ENCODE data around the gene TM4SF5. TPM values are rescaled to one million over a fixed set of nuclear protein-coding genes. Genes with fewer than 3 reads are reported as not detected.
A peak's percentile ranks its signal among the peaks of the same experiment; 100 is the strongest.

Gene TM4SF5
- total RNA-seq, 1 donor from 2014 or later, result not detected

DNA sequence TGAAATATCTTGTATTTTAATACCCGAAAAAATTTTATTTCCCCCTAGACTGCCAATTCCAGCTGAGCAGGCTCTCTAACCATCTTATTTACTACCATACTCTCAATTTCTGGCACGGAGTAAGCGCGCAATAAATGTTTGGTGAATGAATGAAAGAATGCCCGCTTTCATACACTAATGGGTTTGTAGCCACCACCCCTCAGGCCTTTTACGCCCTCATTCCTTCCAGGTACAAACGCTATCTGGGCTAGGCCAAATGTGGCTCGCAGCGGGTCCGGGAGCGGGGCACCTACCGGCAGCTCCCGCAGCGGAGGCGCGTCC is 34.7 kb downstream of the TM4SF5 start:
- Histone ChIP-seq H3K27me3 (ENCODE audit: control insufficient read depth in 3 of 3, insufficient read depth in 3 of 3, low read length in 3 of 3) (no peaks in the 10 kb centered on the region), H3K4me3 (ENCODE audit: low read length in 3 of 3) (peak overlapping the region; percentile 63 to 79 (median 72)), H3K36me3 (ENCODE audit: control insufficient read depth in 3 of 3, insufficient read depth in 3 of 3, low read length in 3 of 3) (peaks cover 6 to 7% (median 7%) of the 10 kb centered on the region in 3 donors), H3K4me1 (ENCODE audit: control insufficient read depth in 3 of 3, insufficient read depth in 3 of 3, low read length in 3 of 3) (peaks cover 12 to 17% (median 13%) of the 10 kb centered on the region in 3 donors), H3K9me3 (ENCODE audit: control insufficient read depth in 3 of 3, low read length in 3 of 3) (no peaks in the 10 kb centered on the region), H3K9ac (ENCODE audit: low read depth in 1 of 3, low read length in 3 of 3) (peak overlapping the region; percentile 59 to 77 (median 71)), H3K27ac (ENCODE audit: low read depth, low read length) (no peak overlapping the region)

DNA sequence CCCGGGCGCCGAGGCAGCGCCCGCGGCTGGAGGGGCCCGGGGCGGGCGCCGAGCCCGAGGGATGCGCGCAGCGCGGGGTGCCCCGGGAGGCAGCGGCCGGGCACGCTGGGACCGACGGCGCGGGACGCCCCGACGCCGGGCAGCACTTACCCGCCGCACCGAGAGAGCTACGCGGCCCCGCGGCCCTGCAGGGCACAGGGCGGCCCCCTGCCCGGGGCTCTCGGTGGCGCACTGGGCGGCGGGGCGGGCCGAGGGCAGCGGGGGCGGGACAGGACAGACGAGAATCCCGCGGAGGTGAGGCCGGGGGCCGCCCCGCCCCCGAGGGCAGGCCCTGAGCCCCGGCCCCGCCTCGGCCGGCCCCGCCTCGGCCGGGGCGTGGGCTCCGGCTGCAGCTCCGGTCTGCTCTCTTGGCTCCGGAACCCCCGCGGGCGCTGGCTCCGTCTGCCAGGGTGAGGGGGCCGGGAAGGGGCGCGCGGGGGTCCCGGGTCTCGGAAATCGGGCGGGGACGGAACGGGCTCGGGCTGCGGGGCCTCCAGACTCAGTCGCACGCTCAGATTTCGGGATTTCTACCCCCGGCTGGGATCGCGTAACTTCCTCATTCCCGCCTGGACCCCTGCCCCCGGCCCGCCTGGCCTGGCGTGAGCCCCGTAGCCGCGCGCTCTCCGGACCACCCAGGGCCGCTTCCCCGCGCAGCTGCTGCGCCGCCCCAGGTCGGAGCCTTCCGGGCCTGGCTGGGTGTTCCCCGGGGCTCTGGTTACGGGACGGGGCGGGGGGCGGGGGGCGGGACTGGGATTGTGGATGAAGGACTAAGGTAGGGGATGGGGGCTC is 35.3 kb downstream of the TM4SF5 start, which contains the start of gene PLD2:
PLD2 (plus strand) TSS at position 376 of the 828 bp plus-strand sequence. CDS start 621 bp downstream, outside the sequence.
- no peak within 1 kb of the TSS for H3K27ac ChIP-seq (ENCODE audit: low read depth, low read length)

DNA sequence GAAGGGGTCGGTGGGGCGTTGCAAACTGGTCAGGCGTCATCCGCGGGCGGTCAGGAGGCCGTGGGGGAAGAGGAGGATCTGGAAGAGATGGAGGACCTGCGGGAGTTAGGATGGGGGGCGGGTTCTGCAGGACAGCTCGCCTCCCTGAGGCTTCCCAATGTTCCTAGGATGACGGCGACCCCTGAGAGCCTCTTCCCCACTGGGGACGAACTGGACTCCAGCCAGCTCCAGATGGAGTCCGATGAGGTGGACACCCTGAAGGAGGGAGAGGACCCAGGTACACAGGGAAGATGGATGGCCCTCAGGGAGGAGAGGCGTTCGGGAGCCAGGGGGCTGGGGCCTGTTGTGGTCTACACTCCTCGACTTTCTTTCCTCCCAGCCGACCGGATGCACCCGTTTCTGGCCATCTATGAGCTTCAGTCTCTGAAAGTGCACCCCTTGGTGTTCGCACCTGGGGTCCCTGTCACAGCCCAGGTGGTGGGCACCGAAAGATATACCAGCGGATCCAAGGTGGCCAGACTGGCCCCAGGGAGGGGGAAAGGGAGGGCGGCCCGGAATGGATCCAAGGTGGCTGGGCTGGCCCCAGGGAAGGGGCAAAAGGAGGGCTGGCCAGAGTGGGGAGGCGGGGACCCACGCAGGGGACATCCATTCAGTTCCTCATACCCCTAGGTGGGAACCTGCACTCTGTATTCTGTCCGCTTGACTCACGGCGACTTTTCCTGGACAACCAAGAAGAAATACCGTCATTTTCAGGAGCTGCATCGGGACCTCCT is 36.1 kb downstream of the TM4SF5 start:
- peaks cover 6 to 7% (median 7%) of the 10 kb centered on the region in 3 donors for H3K36me3 ChIP-seq (ENCODE audit: control insufficient read depth in 3 of 3, insufficient read depth in 3 of 3, low read length in 3 of 3)
- peak overlapping the region in 2 of 3 donors; percentile 42 to 50 for H3K9ac ChIP-seq (ENCODE audit: low read depth in 1 of 3, low read length in 3 of 3)
- no peak overlapping the region for H3K27ac ChIP-seq (ENCODE audit: low read depth, low read length)
- peaks cover 12 to 21% (median 16%) of the 10 kb centered on the region in 3 donors for H3K4me1 ChIP-seq (ENCODE audit: control insufficient read depth in 3 of 3, insufficient read depth in 3 of 3, low read length in 3 of 3)
- no peaks in the 10 kb centered on the region for H3K9me3 ChIP-seq (ENCODE audit: control insufficient read depth in 3 of 3, low read length in 3 of 3)
- peak overlapping the region; percentile 69 to 76 (median 71) for H3K4me3 ChIP-seq (ENCODE audit: low read length in 3 of 3)
- H3K27me3 ChIP-seq (ENCODE audit: control insufficient read depth in 3 of 3, insufficient read depth in 3 of 3, low read length in 3 of 3), result no peaks in the 10 kb centered on the region

More for the DNA sequence above, 35.3 kb downstream of the TM4SF5 start, which contains the start of gene PLD2:
- Histone ChIP-seq H3K9ac (ENCODE audit: low read depth in 1 of 3, low read length in 3 of 3) (peak within 1 kb of the TSS; percentile 59 to 77 (median 71)), H3K4me3 (ENCODE audit: low read length in 3 of 3) (peak within 1 kb of the TSS; percentile 71 to 79 (median 76)), H3K4me1 (ENCODE audit: control insufficient read depth in 3 of 3, insufficient read depth in 3 of 3, low read length in 3 of 3) (peaks cover 12 to 17% (median 13%) of the 10 kb centered on the region in 3 donors), H3K27me3 (ENCODE audit: control insufficient read depth in 3 of 3, insufficient read depth in 3 of 3, low read length in 3 of 3) (no peaks in the 10 kb centered on the region), H3K9me3 (ENCODE audit: control insufficient read depth in 3 of 3, low read length in 3 of 3) (no peaks in the 10 kb centered on the region), H3K36me3 (ENCODE audit: control insufficient read depth in 3 of 3, insufficient read depth in 3 of 3, low read length in 3 of 3) (peaks cover 6 to 7% (median 7%) of the 10 kb centered on the region in 3 donors)

DNA sequence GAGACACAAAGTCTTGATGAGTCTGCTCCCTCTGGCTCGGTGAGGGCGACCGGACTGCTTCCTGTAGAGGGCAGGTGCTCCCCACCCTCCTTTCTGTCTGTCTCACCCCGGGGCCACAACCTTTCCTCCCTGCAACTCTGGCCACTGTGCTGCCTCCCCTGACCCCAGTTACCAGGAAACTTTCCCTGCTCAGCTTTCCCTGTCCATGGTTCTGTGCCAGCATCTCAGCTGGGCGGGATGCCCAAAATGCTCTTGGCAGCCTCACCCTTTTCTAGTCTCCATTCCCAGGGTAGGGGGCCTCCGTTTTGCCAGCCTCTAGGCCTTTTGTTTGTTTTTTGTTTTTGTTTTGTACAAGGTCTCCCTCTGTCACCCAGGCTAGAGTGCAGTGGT is 36.7 kb downstream of the TM4SF5 start:
- H3K27me3 ChIP-seq (ENCODE audit: control insufficient read depth in 3 of 3, insufficient read depth in 3 of 3, low read length in 3 of 3), result no peaks in the 10 kb centered on the region
- H3K36me3 ChIP-seq (ENCODE audit: control insufficient read depth in 3 of 3, insufficient read depth in 3 of 3, low read length in 3 of 3), result peaks cover 6 to 7% (median 7%) of the 10 kb centered on the region in 3 donors
- H3K27ac ChIP-seq (ENCODE audit: low read depth, low read length), result no peak overlapping the region
- H3K4me1 ChIP-seq (ENCODE audit: control insufficient read depth in 3 of 3, insufficient read depth in 3 of 3, low read length in 3 of 3), result peaks cover 12 to 21% (median 20%) of the 10 kb centered on the region in 3 donors
- peak overlapping the region in 1 of 3 donors; percentile 50 for H3K9ac ChIP-seq (ENCODE audit: low read depth in 1 of 3, low read length in 3 of 3)
- H3K4me3 ChIP-seq (ENCODE audit: low read length in 3 of 3), result peak overlapping the region; percentile 31 to 76 (median 71)
- H3K9me3 ChIP-seq (ENCODE audit: control insufficient read depth in 3 of 3, low read length in 3 of 3), result no peaks in the 10 kb centered on the region

DNA sequence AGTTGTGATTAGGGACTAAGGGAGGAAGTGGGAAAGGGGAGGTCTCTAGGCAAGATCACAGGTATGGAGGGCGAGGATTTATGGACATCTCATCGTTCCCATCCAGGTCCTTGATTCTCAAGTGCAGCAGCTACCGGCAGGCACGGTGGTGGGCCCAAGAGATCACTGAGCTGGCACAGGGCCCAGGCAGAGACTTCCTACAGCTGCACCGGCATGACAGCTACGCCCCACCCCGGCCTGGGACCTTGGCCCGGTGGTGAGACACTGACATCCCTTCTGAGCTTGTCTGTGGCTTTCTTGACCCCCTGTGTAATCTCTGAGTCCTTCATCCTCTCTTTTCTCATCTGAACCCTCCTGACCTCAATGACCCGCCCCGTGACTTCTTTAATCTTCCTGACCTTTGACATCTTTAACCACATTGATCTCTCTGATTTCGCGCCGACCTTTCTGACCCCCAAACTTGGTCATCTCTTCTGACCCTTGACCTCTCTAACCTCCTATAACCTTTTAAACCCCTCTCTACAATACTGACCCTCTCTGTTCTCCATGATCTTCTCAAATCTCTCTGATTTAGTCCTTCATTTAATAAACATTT is 39.1 kb downstream of the TM4SF5 start:
- Histone ChIP-seq H3K4me3 (ENCODE audit: low read length in 3 of 3) (no peak overlapping the region), H3K4me1 (ENCODE audit: control insufficient read depth in 3 of 3, insufficient read depth in 3 of 3, low read length in 3 of 3) (peaks cover 12 to 21% (median 20%) of the 10 kb centered on the region in 3 donors), H3K27ac (ENCODE audit: low read depth, low read length) (no peak overlapping the region)

DNA sequence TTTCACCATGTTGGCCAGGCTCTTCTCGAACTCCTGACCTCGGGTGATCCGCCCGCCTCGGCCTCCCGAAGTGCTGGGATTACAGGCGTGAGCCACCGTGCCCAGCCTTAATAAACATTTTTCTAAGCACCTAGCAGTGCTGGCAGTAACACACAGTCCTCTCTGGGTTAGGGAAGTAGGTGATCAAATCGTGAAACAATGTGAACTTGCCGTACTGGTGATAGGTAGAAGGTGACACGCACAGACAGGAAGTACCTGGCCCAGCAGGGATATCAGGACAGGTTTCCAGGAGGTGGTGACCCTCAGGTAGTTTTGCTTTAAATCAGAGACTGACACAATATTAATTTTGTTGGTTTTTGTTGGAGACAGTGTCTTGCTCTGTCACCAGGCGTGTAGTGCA is 39.8 kb downstream of the TM4SF5 start:
- Histone ChIP-seq H3K36me3 (ENCODE audit: control insufficient read depth in 3 of 3, insufficient read depth in 3 of 3, low read length in 3 of 3) (peaks cover 17 to 22% (median 17%) of the 10 kb centered on the region in 3 donors), H3K4me1 (ENCODE audit: control insufficient read depth in 3 of 3, insufficient read depth in 3 of 3, low read length in 3 of 3) (peaks cover 12 to 18% (median 17%) of the 10 kb centered on the region in 3 donors)

More for the DNA sequence above, 39.1 kb downstream of the TM4SF5 start:
- Histone ChIP-seq H3K9me3 (ENCODE audit: control insufficient read depth in 3 of 3, low read length in 3 of 3) (no peaks in the 10 kb centered on the region), H3K9ac (ENCODE audit: low read depth in 1 of 3, low read length in 3 of 3) (no peak overlapping the region), H3K27me3 (ENCODE audit: control insufficient read depth in 3 of 3, insufficient read depth in 3 of 3, low read length in 3 of 3) (no peaks in the 10 kb centered on the region), H3K36me3 (ENCODE audit: control insufficient read depth in 3 of 3, insufficient read depth in 3 of 3, low read length in 3 of 3) (peaks cover 15 to 18% (median 16%) of the 10 kb centered on the region in 3 donors)

DNA sequence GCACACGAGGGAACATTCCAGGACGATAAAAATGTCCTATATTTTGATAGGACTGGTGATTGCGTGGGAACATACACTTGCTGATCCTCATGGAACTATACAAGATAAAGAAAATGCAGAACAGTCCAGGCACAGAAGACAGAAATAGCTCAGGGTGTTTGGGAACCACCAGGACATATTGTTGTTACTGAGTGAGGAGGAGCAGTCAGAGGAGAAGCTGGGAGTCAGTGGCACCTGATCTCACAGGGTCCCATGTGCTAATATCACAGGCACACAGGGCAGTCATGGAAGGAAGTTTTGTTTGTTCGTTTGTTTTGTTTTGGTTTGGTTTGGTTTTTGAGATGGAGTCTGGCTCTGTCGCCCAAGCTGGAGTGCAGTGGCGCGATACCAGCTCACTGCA is 41.0 kb downstream of the TM4SF5 start:
- Histone ChIP-seq H3K4me1 (ENCODE audit: control insufficient read depth in 3 of 3, insufficient read depth in 3 of 3, low read length in 3 of 3) (peaks cover 10 to 15% (median 14%) of the 10 kb centered on the region in 3 donors), H3K36me3 (ENCODE audit: control insufficient read depth in 3 of 3, insufficient read depth in 3 of 3, low read length in 3 of 3) (peaks cover 21 to 28% (median 21%) of the 10 kb centered on the region in 3 donors), H3K27me3 (ENCODE audit: control insufficient read depth in 3 of 3, insufficient read depth in 3 of 3, low read length in 3 of 3) (no peaks in the 10 kb centered on the region), H3K9ac (ENCODE audit: low read depth in 1 of 3, low read length in 3 of 3) (peak overlapping the region in 1 of 3 donors; percentile 1), H3K27ac (ENCODE audit: low read depth, low read length) (no peak overlapping the region), H3K4me3 (ENCODE audit: low read length in 3 of 3) (no peak overlapping the region), H3K9me3 (ENCODE audit: control insufficient read depth in 3 of 3, low read length in 3 of 3) (no peaks in the 10 kb centered on the region)

More for the DNA sequence above, 39.8 kb downstream of the TM4SF5 start:
- Histone ChIP-seq H3K27me3 (ENCODE audit: control insufficient read depth in 3 of 3, insufficient read depth in 3 of 3, low read length in 3 of 3) (no peaks in the 10 kb centered on the region), H3K4me3 (ENCODE audit: low read length in 3 of 3) (no peak overlapping the region), H3K9me3 (ENCODE audit: control insufficient read depth in 3 of 3, low read length in 3 of 3) (no peaks in the 10 kb centered on the region), H3K27ac (ENCODE audit: low read depth, low read length) (no peak overlapping the region), H3K9ac (ENCODE audit: low read depth in 1 of 3, low read length in 3 of 3) (no peak overlapping the region)

DNA sequence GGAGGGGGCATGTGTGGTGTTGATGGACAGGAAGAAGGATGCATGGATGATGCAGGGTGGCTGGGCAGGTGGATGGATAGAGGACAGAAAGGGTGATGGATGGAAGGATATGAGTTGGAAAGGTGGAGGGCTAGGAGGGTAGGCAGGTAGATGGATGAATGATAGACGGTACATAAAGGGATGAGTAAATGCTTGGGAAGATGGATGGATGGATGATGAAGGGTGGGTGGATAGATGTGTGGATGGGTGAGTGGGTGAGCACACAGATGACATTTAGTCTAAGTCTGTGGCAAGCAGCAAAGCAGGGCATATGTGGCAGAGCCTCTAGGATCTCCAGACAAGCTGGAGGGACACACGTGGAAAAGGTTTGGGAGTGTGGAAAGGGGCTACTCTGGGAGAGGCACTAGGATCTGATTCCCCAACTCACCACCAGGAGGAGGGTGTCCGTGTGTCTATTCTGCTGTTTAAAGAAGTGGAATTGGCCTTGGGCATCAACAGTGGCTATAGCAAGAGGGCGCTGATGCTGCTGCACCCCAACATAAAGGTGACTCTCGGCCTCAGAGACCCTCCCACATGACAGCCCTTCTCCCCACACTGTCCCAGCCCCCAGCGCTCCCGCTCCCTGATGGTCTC is 43.5 kb downstream of the TM4SF5 start:
- Histone ChIP-seq H3K4me1 (ENCODE audit: control insufficient read depth in 3 of 3, insufficient read depth in 3 of 3, low read length in 3 of 3) (peaks cover 0 to 6% (median 4%) of the 10 kb centered on the region in 3 donors), H3K4me3 (ENCODE audit: low read length in 3 of 3) (no peak overlapping the region), H3K36me3 (ENCODE audit: control insufficient read depth in 3 of 3, insufficient read depth in 3 of 3, low read length in 3 of 3) (peaks cover 16 to 33% (median 16%) of the 10 kb centered on the region in 3 donors), H3K9me3 (ENCODE audit: control insufficient read depth in 3 of 3, low read length in 3 of 3) (no peaks in the 10 kb centered on the region), H3K9ac (ENCODE audit: low read depth in 1 of 3, low read length in 3 of 3) (no peak overlapping the region), H3K27me3 (ENCODE audit: control insufficient read depth in 3 of 3, insufficient read depth in 3 of 3, low read length in 3 of 3) (no peaks in the 10 kb centered on the region), H3K27ac (ENCODE audit: low read depth, low read length) (no peak overlapping the region)

DNA sequence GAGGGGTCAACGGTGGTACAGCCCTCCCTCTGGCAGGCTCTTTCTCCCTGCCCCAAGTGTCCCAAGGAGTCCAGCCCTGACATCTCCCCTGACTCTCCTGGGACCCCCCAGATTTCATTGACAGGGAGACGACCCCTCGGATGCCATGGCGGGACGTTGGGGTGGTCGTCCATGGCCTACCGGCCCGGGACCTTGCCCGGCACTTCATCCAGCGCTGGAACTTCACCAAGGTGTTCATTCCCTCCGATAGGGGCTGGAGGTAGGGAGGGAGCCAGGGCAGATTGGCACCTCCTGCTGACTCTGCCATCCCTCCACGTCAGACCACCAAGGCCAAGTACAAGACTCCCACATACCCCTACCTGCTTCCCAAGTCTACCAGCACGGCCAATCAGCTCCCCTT is 45.1 kb downstream of the TM4SF5 start:
- Histone ChIP-seq H3K27ac (ENCODE audit: low read depth, low read length) (no peak overlapping the region), H3K36me3 (ENCODE audit: control insufficient read depth in 3 of 3, insufficient read depth in 3 of 3, low read length in 3 of 3) (peaks cover 15 to 28% (median 15%) of the 10 kb centered on the region in 3 donors)

More for the DNA sequence above, 45.1 kb downstream of the TM4SF5 start:
- H3K4me3 ChIP-seq (ENCODE audit: low read length in 3 of 3), result no peak overlapping the region
- H3K4me1 ChIP-seq (ENCODE audit: control insufficient read depth in 3 of 3, insufficient read depth in 3 of 3, low read length in 3 of 3), result peaks cover 0 to 6% (median 4%) of the 10 kb centered on the region in 3 donors
- no peaks in the 10 kb centered on the region for H3K27me3 ChIP-seq (ENCODE audit: control insufficient read depth in 3 of 3, insufficient read depth in 3 of 3, low read length in 3 of 3)
- H3K9ac ChIP-seq (ENCODE audit: low read depth in 1 of 3, low read length in 3 of 3), result no peak overlapping the region
- H3K9me3 ChIP-seq (ENCODE audit: control insufficient read depth in 3 of 3, low read length in 3 of 3), result no peaks in the 10 kb centered on the region
